K562 (cell line): Measurements from ENCODE around the gene CD4. TPM values are rescaled to one million over a fixed set of nuclear protein-coding genes. Genes with fewer than 3 reads are reported as not detected.

Experiments
- ATAC-seq: fragments of 200-7000 bp; cut with Tn5 transposase; 3 replicates; pipeline ENCODE4 v1.9.1; 2020; ENCODE audit warnings: moderate library complexity
- BruUV-seq: library from RNA; stranded (reverse); fragments of 400-500 nt; replicated peaks from 2 replicates; lab custom pipeline; 2021; lab: Mats Ljungman, UMichigan
- CTCF ChIA-PET: fragments of 300-600 bp; formaldehyde crosslinking; extraction: SDS; loops from one replicate; lab custom pipeline; 2021; ENCODE audit warnings: low intra/inter-chr PET ratio; lab: Yijun Ruan, JAX
- POLR2A ChIA-PET: fragments of 300-600, 350-650 bp; sonication (Branson Sonifier 250); formaldehyde crosslinking; extraction: SDS; loops from one replicate; lab custom pipeline; 2021; ENCODE audit warnings: antibody characterized with exemption, inconsistent platforms; lab: Yijun Ruan, JAX
- DNase-seq, 4 experiments: peaks; one replicate each; pipeline versions ENCODE4 v3.0.0 to v3.0.0-alpha.2; 2011 to 2018; ENCODE audit warnings: low spot score in 3 of 4, mixed read lengths in 3 of 4; ENCODE audit errors: extremely low read depth in 1 of 4
- FAIRE-seq: peaks from 2 replicates; lab custom pipeline; 2011; peaks lifted over from hg19 to GRCh38; lab: Jason Lieb, UNC
- H2AFZ ChIP-seq: 2 replicates; pipeline ENCODE4 v1.6.0; 2011; ENCODE audit warnings: low read depth, low read length, control low read depth, inconsistent platforms
- H3K27ac ChIP-seq: fragments of 200-600 bp; 3 replicates; pipeline ENCODE4 v1.8.0; 2011; ENCODE audit warnings: low read depth, mild to moderate bottlenecking, control low read depth, inconsistent platforms, low read length, moderate library complexity, mixed read lengths; ENCODE audit errors: extremely low read depth
- H3K27me3 ChIP-seq, 2 experiments: fragments of 300-600 bp in 1 of 2; 2 replicates in 1 of 2; 3 replicates in 1 of 2; pipeline versions ENCODE4 v1.6.0 to v1.8.0; 2011; ENCODE audit warnings: inconsistent platforms in 2 of 2, low read length in 2 of 2, mild to moderate bottlenecking in 1 of 2, mixed read lengths in 1 of 2, moderate library complexity in 1 of 2; ENCODE audit not compliant: control insufficient read depth in 2 of 2, insufficient read depth in 2 of 2
- H3K36me3 ChIP-seq: fragments of 300-600 bp; 3 replicates; pipeline ENCODE4 v1.8.0; 2011; ENCODE audit warnings: mild to moderate bottlenecking, low read length, inconsistent platforms; ENCODE audit not compliant: control insufficient read depth, insufficient read depth
- H3K4me1 ChIP-seq, 2 experiments: fragments of 200-600 bp in 1 of 2; replicated peaks in 1 of 2; 2 replicates in 1 of 2; 3 replicates in 1 of 2; pipeline versions ENCODE4 v1.5.1 to v1.8.0; 2011; ENCODE audit warnings: inconsistent platforms in 2 of 2, low read length in 2 of 2, mild to moderate bottlenecking in 1 of 2, mixed read lengths in 1 of 2, moderate library complexity in 1 of 2; ENCODE audit not compliant: control insufficient read depth in 2 of 2, insufficient read depth in 2 of 2
- H3K4me2 ChIP-seq: 2 replicates; pipeline ENCODE4 v1.6.1; 2011; ENCODE audit warnings: low read length, control low read depth, inconsistent platforms, mixed read lengths; ENCODE audit not compliant: insufficient read depth
- H3K4me3 ChIP-seq: fragments of 200-600 bp; sonication (generic), shearing (Covaris generic); 2 replicates; pipeline ENCODE4 v1.5.1; 2016; ENCODE audit warnings: control low read depth, inconsistent platforms
- H3K79me2 ChIP-seq: fragments of 200-600 bp; 3 replicates; pipeline ENCODE4 v1.8.0; 2011; ENCODE audit warnings: low read length, inconsistent platforms; ENCODE audit not compliant: control insufficient read depth, insufficient read depth
- H3K9ac ChIP-seq, 2 experiments: 2 replicates each; pipeline versions ENCODE4 v1.6.0 to v1.6.1; 2011; ENCODE audit warnings: low read depth in 2 of 2, low read length in 2 of 2, control low read depth in 1 of 2, inconsistent platforms in 1 of 2, mild to moderate bottlenecking in 1 of 2, mixed read lengths in 1 of 2; ENCODE audit not compliant: insufficient read depth in 1 of 2
- H3K9me1 ChIP-seq: one replicate; pipeline ENCODE4 v1.6.0; 2011; ENCODE audit warnings: inconsistent platforms, mild to moderate bottlenecking, low read length, moderate library complexity; ENCODE audit not compliant: control insufficient read depth, insufficient read depth
- H3K9me3 ChIP-seq: replicated peaks from 2 replicates; pipeline ENCODE4 v1.5.1; 2011; ENCODE audit warnings: low read depth, low read length, inconsistent platforms; ENCODE audit not compliant: control insufficient read depth, insufficient read depth
- H4K20me1 ChIP-seq: replicated peaks from 2 replicates; pipeline ENCODE4 v1.6.1; 2011; ENCODE audit warnings: low read length, inconsistent platforms, mixed read lengths; ENCODE audit not compliant: control insufficient read depth, insufficient read depth
- MYNN ChIP-seq, 2 experiments: sonication (generic); formaldehyde crosslinking in 1 of 2; IDR thresholded peaks; 2 replicates each; pipeline versions ENCODE4 v1.5.0 to v1.6.1; 2016 to 2020; ENCODE audit warnings: antibody characterized with exemption in 1 of 2, missing genetic modification reagents in 1 of 2
- NFATC3 ChIP-seq: fragments of 450-650 bp; IDR thresholded peaks from 2 replicates; pipeline ENCODE4 v1.6.1; 2017; ENCODE audit warnings: mild to moderate bottlenecking
- RBM39 ChIP-seq: fragments of 200-400 bp; formaldehyde crosslinking; optimal IDR thresholded peaks from 2 replicates; pipeline ENCODE3; 2018; ENCODE audit warnings: low read depth, low read length
- SMC3 ChIP-seq: conservative IDR thresholded peaks from 2 replicates; pipeline ENCODE4 v1.6.1; 2011; ENCODE audit warnings: low read depth, low read length, improper control_type of control experiment; ENCODE audit not compliant: insufficient read depth
- TOE1 ChIP-seq, 2 experiments: fragments of 450-650 bp in 1 of 2; sonication (generic) in 1 of 2; formaldehyde crosslinking in 1 of 2; IDR thresholded peaks; 2 replicates each; pipeline versions ENCODE4 v1.7.1 to v1.8.0; 2016 to 2022; ENCODE audit warnings: borderline replicate concordance in 2 of 2, mild to moderate bottlenecking in 2 of 2, antibody characterized with exemption in 1 of 2, inconsistent platforms in 1 of 2, low read depth in 1 of 2, missing genetic modification reagents in 1 of 2, moderate library complexity in 1 of 2
- WGBS: fragments of 100-300 bp; shearing (Covaris generic); methylation state at CpG from one replicate; pipeline ENCODE4 v1.1.6; 2016; ENCODE audit warnings: low coverage, mixed read lengths; ENCODE audit not compliant: insufficient coverage; ENCODE audit errors: missing lambda C conversion rate; 5-methylcytosine and 5-hydroxymethylcytosine counted together
- in situ Hi-C: fragments of 300-500 bp; cut with MboI; formaldehyde crosslinking; loops from 4 replicates; pipeline ENCODE4 v1.15.0; 2018; ENCODE audit warnings: inconsistent platforms, mixed read lengths
- intact Hi-C: fragments of 100-400 bp; cut with micrococcal nuclease; formaldehyde crosslinking; loops from 2 replicates; pipeline ENCODE4 v1.14.2; 2022
- polyA plus RNA-seq, 8 experiments: library from polyadenylated mRNA; depleted of rRNA in 4 of 8; stranded (reverse) in 5 of 8; unstranded in 3 of 8; fragments of >200 nt; fragmentation: Nextera tagmentation in 2 of 8; fragmentation: Illumina TruSeq in 1 of 8; extraction: Ambion mirVana in 2 of 8; extraction: Trizol in 1 of 8; gene quantifications; 2 replicates each; pipeline versions ENCODE4 v1.2.1 to v1.2.3, GENCODE V29; 2011 to 2014; ENCODE audit warnings: inconsistent platforms in 1 of 8, missing spikeins in 1 of 8
- total RNA-seq, 7 experiments: library from RNA; depleted of rRNA in 6 of 7; stranded (reverse); fragments of >200 nt in 6 of 7; fragmentation: Illumina TruSeq in 2 of 7; extraction: Trizol in 2 of 7; gene quantifications; 2 replicates each; pipeline versions ENCODE4 v1.2.1 to v1.2.3, GENCODE V29; 2011 to 2021; ENCODE audit warnings: low replicate concordance in 1 of 7
- TF ChIP-seq, protein P1 (sequence below), 3 experiments: fragments of 200-800 bp in 1 of 3; fragments of 250-450 bp in 1 of 3; fragments of 450-650 bp in 1 of 3; sonication (Bioruptor Pico) in 1 of 3; sonication (Bioruptor generic) in 1 of 3; formaldehyde crosslinking in 1 of 3; IDR thresholded peaks; 2 replicates each; pipeline versions ENCODE4 v1.6.1 to v1.8.0; 2016 to 2022; ENCODE audit warnings: mild to moderate bottlenecking in 2 of 3, missing genetic modification characterization in 2 of 3, missing compliant biosample characterization in 1 of 3, moderate library complexity in 1 of 3
- TF ChIP-seq, protein P2 (sequence below): sonication (generic); formaldehyde crosslinking; IDR thresholded peaks from 2 replicates; pipeline ENCODE4 v1.8.0; 2023; ENCODE audit warnings: mild to moderate bottlenecking, missing genetic modification reagents

The CD4 gene
- total and polyA plus RNA-seq, 9 of the 15 experiments (the other 6 are each of a cell fraction or from before 2014, with no cell fraction given): 0.06 to 0.27 (median 0.09) TPM; not detected in 5

DNA sequence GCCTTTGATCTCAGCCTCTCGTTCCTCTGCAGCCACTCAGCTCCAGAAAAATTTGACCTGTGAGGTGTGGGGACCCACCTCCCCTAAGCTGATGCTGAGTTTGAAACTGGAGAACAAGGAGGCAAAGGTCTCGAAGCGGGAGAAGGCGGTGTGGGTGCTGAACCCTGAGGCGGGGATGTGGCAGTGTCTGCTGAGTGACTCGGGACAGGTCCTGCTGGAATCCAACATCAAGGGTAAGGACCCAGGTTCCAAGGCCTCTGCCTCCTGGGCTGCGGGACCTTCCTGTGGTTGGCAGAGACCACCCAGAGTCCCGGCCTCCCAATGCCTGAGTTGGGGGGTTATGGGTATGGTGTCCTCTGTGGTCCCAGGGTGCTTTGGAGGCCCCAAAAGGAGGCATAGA, 27.8 kb downstream of the CD4 start (continued):
- TF ChIP-seq, protein P1, sequence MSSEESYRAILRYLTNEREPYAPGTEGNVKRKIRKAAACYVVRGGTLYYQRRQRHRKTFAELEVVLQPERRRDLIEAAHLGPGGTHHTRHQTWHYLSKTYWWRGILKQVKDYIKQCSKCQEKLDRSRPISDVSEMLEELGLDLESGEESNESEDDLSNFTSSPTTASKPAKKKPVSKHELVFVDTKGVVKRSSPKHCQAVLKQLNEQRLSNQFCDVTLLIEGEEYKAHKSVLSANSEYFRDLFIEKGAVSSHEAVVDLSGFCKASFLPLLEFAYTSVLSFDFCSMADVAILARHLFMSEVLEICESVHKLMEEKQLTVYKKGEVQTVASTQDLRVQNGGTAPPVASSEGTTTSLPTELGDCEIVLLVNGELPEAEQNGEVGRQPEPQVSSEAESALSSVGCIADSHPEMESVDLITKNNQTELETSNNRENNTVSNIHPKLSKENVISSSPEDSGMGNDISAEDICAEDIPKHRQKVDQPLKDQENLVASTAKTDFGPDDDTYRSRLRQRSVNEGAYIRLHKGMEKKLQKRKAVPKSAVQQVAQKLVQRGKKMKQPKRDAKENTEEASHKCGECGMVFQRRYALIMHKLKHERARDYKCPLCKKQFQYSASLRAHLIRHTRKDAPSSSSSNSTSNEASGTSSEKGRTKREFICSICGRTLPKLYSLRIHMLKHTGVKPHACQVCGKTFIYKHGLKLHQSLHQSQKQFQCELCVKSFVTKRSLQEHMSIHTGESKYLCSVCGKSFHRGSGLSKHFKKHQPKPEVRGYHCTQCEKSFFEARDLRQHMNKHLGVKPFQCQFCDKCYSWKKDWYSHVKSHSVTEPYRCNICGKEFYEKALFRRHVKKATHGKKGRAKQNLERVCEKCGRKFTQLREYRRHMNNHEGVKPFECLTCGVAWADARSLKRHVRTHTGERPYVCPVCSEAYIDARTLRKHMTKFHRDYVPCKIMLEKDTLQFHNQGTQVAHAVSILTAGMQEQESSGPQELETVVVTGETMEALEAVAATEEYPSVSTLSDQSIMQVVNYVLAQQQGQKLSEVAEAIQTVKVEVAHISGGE (CRISPR knock-in tag; IDR thresholded peaks at IDR 0.05): no peak
- no peak for TF ChIP-seq NFATC3

DNA sequence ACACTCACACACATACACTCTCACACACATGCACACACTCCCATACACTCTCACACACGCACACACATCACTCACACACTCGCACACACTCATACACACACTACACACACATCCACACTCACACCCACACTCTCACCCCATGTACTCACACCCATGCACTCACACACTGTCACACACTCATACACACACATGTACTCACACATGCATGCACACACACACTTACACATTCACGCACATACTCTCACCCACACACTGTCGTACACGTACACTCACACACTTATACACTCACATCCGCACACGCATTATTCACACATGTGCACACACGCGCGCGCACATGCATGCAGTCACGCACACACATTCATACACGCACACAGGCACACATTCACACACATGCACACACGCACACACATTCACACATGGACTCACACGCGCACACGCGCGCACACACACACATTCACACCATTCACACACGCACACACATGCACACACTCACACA, 28.4 kb downstream of the CD4 start:
- Histone ChIP-seq H4K20me1 (no peaks in the 10 kb centered on the region), H2AFZ (no peak overlapping the region), H3K4me3 (no peak overlapping the region)
- CTCF ChIA-PET: no interaction called here
- no peak for FAIRE-seq
- WGBS: 67% methylated on average over 16 of the region's 20 CpGs
- BruUV-seq: no TSS peak
- no peak for TF ChIP-seq RBM39
- TF ChIP-seq, protein P2, sequence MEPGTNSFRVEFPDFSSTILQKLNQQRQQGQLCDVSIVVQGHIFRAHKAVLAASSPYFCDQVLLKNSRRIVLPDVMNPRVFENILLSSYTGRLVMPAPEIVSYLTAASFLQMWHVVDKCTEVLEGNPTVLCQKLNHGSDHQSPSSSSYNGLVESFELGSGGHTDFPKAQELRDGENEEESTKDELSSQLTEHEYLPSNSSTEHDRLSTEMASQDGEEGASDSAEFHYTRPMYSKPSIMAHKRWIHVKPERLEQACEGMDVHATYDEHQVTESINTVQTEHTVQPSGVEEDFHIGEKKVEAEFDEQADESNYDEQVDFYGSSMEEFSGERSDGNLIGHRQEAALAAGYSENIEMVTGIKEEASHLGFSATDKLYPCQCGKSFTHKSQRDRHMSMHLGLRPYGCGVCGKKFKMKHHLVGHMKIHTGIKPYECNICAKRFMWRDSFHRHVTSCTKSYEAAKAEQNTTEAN: peak; percentile 94
- no peak for TF ChIP-seq SMC3
- TF ChIP-seq MYNN (IDR thresholded peaks at IDR 0.05): peak; percentile 66; the same call in 1 of the 2 replicates
- no peak for TF ChIP-seq MYNN (CRISPR knock-in tag; IDR thresholded peaks at IDR 0.05)
- TF ChIP-seq TOE1 (IDR thresholded peaks at IDR 0.05; ENCODE audit: borderline replicate concordance): 0 out of 2 replicates have a peak, but pooled peaks have one; percentile 24
- TF ChIP-seq TOE1 (CRISPR knock-in tag; IDR thresholded peaks at IDR 0.05; ENCODE audit: borderline replicate concordance, low read depth): no peak
- TF ChIP-seq, all 486 proteins: peak for 3
- Histone ChIP-seq H3K27ac (no peak overlapping the region), H3K79me2 (no peaks in the 10 kb centered on the region), H3K9me1 (no peaks in the 10 kb centered on the region), H3K27me3 (no peaks in the 10 kb centered on the region), H3K9ac (no peak overlapping the region), H3K4me2 (no peak overlapping the region), H3K36me3 (no peaks in the 10 kb centered on the region), H3K9me3 (no peaks in the 10 kb centered on the region), H3K4me1 (peaks cover 8 to 11% of the 10 kb centered on the region in 2 experiments; a peak in 4 of 5 replicates)
- POLR2A ChIA-PET: no interaction called here
- intact Hi-C loops (no loop called here), in situ Hi-C loops (no loop called here)
- no peak for DNase-seq
- ATAC-seq: no peak
